Stimulated activated CD8-positive, alpha-beta memory T cell treated with anti-CD3 and anti-CD28 coated beads, Interleukin-15, amount 100 ng/mL, for 48 hours (primary cell): Measurements from ENCODE around the gene RAD21L1.

ENCODE experiments used
- DNase-seq, 2 donors: peaks; one replicate each; pipeline ENCODE4 v3.0.0-alpha.2; 2020; ENCODE audit warnings: low read depth in 2 of 2

RAD21L1 gene

GRCh38 chr20:1272368-1273100 lies 46.7 kb downstream of the RAD21L1 start:
- no peak for DNase-seq

GRCh38 chr20:1273366-1273765 lies 47.5 kb downstream of the RAD21L1 start:
- DNase-seq, result no peak

GRCh38 chr20:1274485-1275311 lies 48.9 kb downstream of the RAD21L1 start:
- DNase-seq, result no peak

- DNase-seq, result no peak
Measured at GRCh38 chr20:1275919-1276318, 50.1 kb downstream of the RAD21L1 start.

- no peak for DNase-seq
Measured at GRCh38 chr20:1277529-1278322, 51.9 kb downstream of the RAD21L1 start.

GRCh38 chr20:1278993-1279392 lies 53.1 kb downstream of the RAD21L1 start:
- DNase-seq, result no peak

- DNase-seq, result no peak
Measured at GRCh38 chr20:1280195-1281102, 54.6 kb downstream of the RAD21L1 start.

GRCh38 chr20:1281279-1282057 lies 55.6 kb downstream of the RAD21L1 start:
- DNase-seq, result no peak

- DNase-seq, result no peak
Measured at GRCh38 chr20:1282966-1283365, 57.1 kb downstream of the RAD21L1 start.

- no peak for DNase-seq
Measured at GRCh38 chr20:1283522-1284510, 58.0 kb downstream of the RAD21L1 start.

- no peak for DNase-seq
Measured at GRCh38 chr20:1286267-1287024, 60.6 kb downstream of the RAD21L1 start.

GRCh38 chr20:1287306-1287705 lies 61.5 kb downstream of the RAD21L1 start:
- no peak for DNase-seq

- no peak for DNase-seq
Measured at GRCh38 chr20:1287787-1288569, 62.1 kb downstream of the RAD21L1 start.

GRCh38 chr20:1291191-1291741 lies 65.4 kb downstream of the RAD21L1 start:
- no peak for DNase-seq

GRCh38 chr20:1292620-1293019 lies 66.8 kb downstream of the RAD21L1 start:
- no peak for DNase-seq

GRCh38 chr20:1293641-1294379 lies 68.0 kb downstream of the RAD21L1 start:
- DNase-seq, result no peak

- DNase-seq, result no peak
Measured at GRCh38 chr20:1294497-1294896, 68.7 kb downstream of the RAD21L1 start.
